Subcutaneous adipose tissue (tissue), 4 donors: ENCODE results near the gene MAP2K4. TPM values are rescaled to one million over a fixed set of nuclear protein-coding genes. Genes with fewer than 3 reads are reported as not detected.

ENCODE experiments used
- CTCF ChIP-seq: fragments of 450-650 bp; IDR thresholded peaks from one replicate; pipeline ENCODE4 v1.5.1; 2016; ENCODE audit warnings: low read depth, mild to moderate bottlenecking, control low read depth, antibody characterized with exemption, moderate library complexity
- small RNA-seq: library from RNA; depleted of rRNA; stranded (forward); fragments of <200 nt; gene quantifications from one replicate; pipeline ENCODE3, GENCODE V24; 2016
- total RNA-seq, 4 donors: library from RNA; depleted of rRNA; stranded (reverse); fragments of >200 nt; gene quantifications; one replicate each; pipeline ENCODE4 v1.1.0, GENCODE V29; 2016

The MAP2K4 gene
- total RNA-seq, 4 donors from 2014 or later = 21.3 to 27.3 (median 23.7) TPM

DNA sequence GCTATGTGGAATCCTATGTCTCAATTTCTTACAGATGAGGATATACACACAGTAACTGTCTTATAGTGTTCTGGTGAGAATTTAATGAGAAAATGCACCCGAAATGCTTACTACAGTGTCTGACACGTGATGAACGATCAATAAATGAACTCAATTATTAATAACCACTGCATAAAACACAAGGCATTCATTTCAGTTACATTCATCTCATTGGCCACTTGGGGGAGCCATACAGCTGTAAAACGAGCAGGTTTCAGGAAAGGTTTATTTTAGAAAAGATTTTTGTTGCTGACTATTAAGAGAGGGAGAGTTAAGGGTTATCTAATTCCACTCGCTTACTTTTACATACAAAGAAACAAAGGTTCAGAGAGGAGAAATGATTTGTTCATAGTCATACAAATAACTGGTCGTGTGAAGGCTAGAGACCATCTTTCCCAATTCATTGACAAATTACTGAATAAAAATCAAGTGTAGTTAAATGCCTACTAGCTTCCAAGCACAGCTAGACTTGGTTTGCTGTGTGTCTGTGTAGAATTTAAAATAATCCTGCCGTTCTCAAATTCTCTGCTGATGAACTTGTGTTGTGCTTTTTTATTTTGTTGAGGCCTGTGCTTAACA is 160.1 kb downstream of the MAP2K4 start:
- TF ChIP-seq CTCF = no peak

- TF ChIP-seq CTCF = no peak
Measured at GRCh38 chr17:12187658-12188057, 167.0 kb downstream of the MAP2K4 start.

GRCh38 chr17:12193144-12193735 is 172.6 kb downstream of the MAP2K4 start:
- no peak for TF ChIP-seq CTCF

Small RNAs within 50 kb of the gene (small RNA-seq; reads per million reads assigned to genes)
- gene MIR744 = 112 reads per million, percentile 97 among the genes with 10 or more reads in this experiment
- not detected for gene RNU11-2P

Other genes starting within 250 kb of the MAP2K4 start
- gene ZNF18, start 23.4 kb upstream of the MAP2K4 start, total RNA-seq = 10 to 100 TPM in 3 of 4 donors, 1 to 10 TPM in 1; 7.8 to 13.8 (median 12.0) TPM